ENCODE measurements around the gene ERMARD. TPM values are rescaled to one million over a fixed set of nuclear protein-coding genes. Genes with fewer than 3 reads are reported as not detected.

The ERMARD gene
- total RNA-seq, 2 experiments from 2014 or later, result 23.2 to 42.3 TPM

- peaks cover 17% of the 10 kb centered on the region; the same call in 1 of the 2 replicates for H4K20me1 ChIP-seq (ENCODE audit: insufficient read depth, low read length)
- H3K27ac ChIP-seq (ENCODE audit: low read depth, low read length, poor library complexity, severe bottlenecking), result no peak overlapping the region
- peaks cover 34% of the 10 kb centered on the region for H3K79me2 ChIP-seq (ENCODE audit: insufficient read depth, low read depth, low read length)
- H3K36me3 ChIP-seq (ENCODE audit: insufficient read depth, low read length), result peaks cover 94% of the 10 kb centered on the region
- TF ChIP-seq CTCF (conservative IDR thresholded peaks at IDR 0.05; ENCODE audit: low read length), result no peak
- no peak for TF ChIP-seq EZH2phosphoT487 (IDR thresholded peaks at IDR 0.05; ENCODE audit: borderline replicate concordance, low read depth, low read length)
- no peaks in the 10 kb centered on the region for H3K9me3 ChIP-seq (ENCODE audit: low read length)
- H3K9me2 ChIP-seq (ENCODE audit: insufficient read depth, low read length), result no peaks in the 10 kb centered on the region
- POLR2A ChIA-PET, result interaction anchor here (0.7 to 3.4 kb wide), 6 partner anchors 9 to 841 kb away, joined by 4 to 37 read pairs (median 8); no protein-coding TSS in a partner anchor
- no peak for DNase-seq (ENCODE audit: low spot score)
- BruUV-seq (replicated peaks), result no TSS peak
- intact Hi-C loops (cut with micrococcal nuclease; ENCODE audit: unreplicated experiment), result no loop called here
- CTCF ChIA-PET (ENCODE audit: unreplicated experiment), result no interaction called here
- no peak overlapping the region for H3K4me3 ChIP-seq (ENCODE audit: low read depth, low read length, poor library complexity, severe bottlenecking)
- H3K4me2 ChIP-seq (ENCODE audit: low read length), result no peak overlapping the region
- H3K4me1 ChIP-seq (ENCODE audit: insufficient read depth, low read length, poor library complexity, severe bottlenecking), result peaks cover 43% of the 10 kb centered on the region
- H2AFZ ChIP-seq (ENCODE audit: low read length), result no peak overlapping the region
Measured at GRCh38 chr6:169710009-169710408, 41.4 kb upstream of the ERMARD start.

GRCh38 chr6:169714178-169714577 is 37.2 kb upstream of the ERMARD start:
- ChIA-PET CTCF (ENCODE audit: unreplicated experiment) (no interaction called here), POLR2A (interaction anchor here (0.7 to 1.1 kb wide), 3 partner anchors 7 to 602 kb away, joined by 3 to 5 read pairs (median 3); no protein-coding TSS in a partner anchor)
- H3K4me2 ChIP-seq (ENCODE audit: low read length), result no peak overlapping the region
- H3K27ac ChIP-seq (ENCODE audit: low read depth, low read length, poor library complexity, severe bottlenecking), result no peak overlapping the region
- peaks cover 10% of the 10 kb centered on the region for H3K4me1 ChIP-seq (ENCODE audit: insufficient read depth, low read length, poor library complexity, severe bottlenecking)
- peaks cover 92% of the 10 kb centered on the region for H3K36me3 ChIP-seq (ENCODE audit: insufficient read depth, low read length)
- no peak overlapping the region for H3K4me3 ChIP-seq (ENCODE audit: low read depth, low read length, poor library complexity, severe bottlenecking)
- H3K9me3 ChIP-seq (ENCODE audit: low read length), result no peaks in the 10 kb centered on the region
- H3K9me2 ChIP-seq (ENCODE audit: insufficient read depth, low read length), result no peaks in the 10 kb centered on the region
- no peak for TF ChIP-seq EZH2phosphoT487 (IDR thresholded peaks at IDR 0.05; ENCODE audit: borderline replicate concordance, low read depth, low read length)
- no peak for TF ChIP-seq CTCF (conservative IDR thresholded peaks at IDR 0.05; ENCODE audit: low read length)
- H4K20me1 ChIP-seq (ENCODE audit: insufficient read depth, low read length), result peaks cover 7% of the 10 kb centered on the region; the same call in 1 of the 2 replicates
- no peak for DNase-seq (ENCODE audit: low spot score)
- H2AFZ ChIP-seq (ENCODE audit: low read length), result no peak overlapping the region
- H3K79me2 ChIP-seq (ENCODE audit: insufficient read depth, low read depth, low read length), result peaks cover 27% of the 10 kb centered on the region
- BruUV-seq (replicated peaks), result no TSS peak
- intact Hi-C loops (cut with micrococcal nuclease; ENCODE audit: unreplicated experiment), result no loop called here

- TF ChIP-seq CTCF (conservative IDR thresholded peaks at IDR 0.05; ENCODE audit: low read length) (no peak), EZH2phosphoT487 (IDR thresholded peaks at IDR 0.05; ENCODE audit: borderline replicate concordance, low read depth, low read length) (no peak)
- POLR2A ChIA-PET, result interaction anchor here (0.8 to 1.7 kb wide), 3 partner anchors 10 to 601 kb away, joined by 3 to 6 read pairs (median 5); no protein-coding TSS in a partner anchor
Measured at GRCh38 chr6:169714595-169714994, 36.8 kb upstream of the ERMARD start.

More at GRCh38 chr6:169714595-169714994, 36.8 kb upstream of the ERMARD start:
- H3K4me1 ChIP-seq (ENCODE audit: insufficient read depth, low read length, poor library complexity, severe bottlenecking), result peaks cover 6% of the 10 kb centered on the region
- BruUV-seq (replicated peaks), result no TSS peak
- no peak overlapping the region for H2AFZ ChIP-seq (ENCODE audit: low read length)
- H3K27ac ChIP-seq (ENCODE audit: low read depth, low read length, poor library complexity, severe bottlenecking), result no peak overlapping the region
- peaks cover 8% of the 10 kb centered on the region; the same call in 1 of the 2 replicates for H4K20me1 ChIP-seq (ENCODE audit: insufficient read depth, low read length)
- H3K4me2 ChIP-seq (ENCODE audit: low read length), result no peak overlapping the region
- H3K4me3 ChIP-seq (ENCODE audit: low read depth, low read length, poor library complexity, severe bottlenecking), result no peak overlapping the region
- peaks cover 92% of the 10 kb centered on the region for H3K36me3 ChIP-seq (ENCODE audit: insufficient read depth, low read length)
- intact Hi-C loops (cut with micrococcal nuclease; ENCODE audit: unreplicated experiment), result no loop called here
- CTCF ChIA-PET (ENCODE audit: unreplicated experiment), result no interaction called here
- no peak for DNase-seq (ENCODE audit: low spot score)
- H3K9me3 ChIP-seq (ENCODE audit: low read length), result no peaks in the 10 kb centered on the region
- peaks cover 29% of the 10 kb centered on the region for H3K79me2 ChIP-seq (ENCODE audit: insufficient read depth, low read depth, low read length)
- H3K9me2 ChIP-seq (ENCODE audit: insufficient read depth, low read length), result no peaks in the 10 kb centered on the region
